GM18870 (cell line): ENCODE results near the gene RND3.

Experiments used
- ATAC-seq: cut with Tn5 transposase; IDR thresholded peaks from one replicate; pipeline ENCODE4 v1.9.1; 2021; ENCODE audit warnings: moderate library complexity; ENCODE audit not compliant: unreplicated experiment

The RND3 gene

DNA sequence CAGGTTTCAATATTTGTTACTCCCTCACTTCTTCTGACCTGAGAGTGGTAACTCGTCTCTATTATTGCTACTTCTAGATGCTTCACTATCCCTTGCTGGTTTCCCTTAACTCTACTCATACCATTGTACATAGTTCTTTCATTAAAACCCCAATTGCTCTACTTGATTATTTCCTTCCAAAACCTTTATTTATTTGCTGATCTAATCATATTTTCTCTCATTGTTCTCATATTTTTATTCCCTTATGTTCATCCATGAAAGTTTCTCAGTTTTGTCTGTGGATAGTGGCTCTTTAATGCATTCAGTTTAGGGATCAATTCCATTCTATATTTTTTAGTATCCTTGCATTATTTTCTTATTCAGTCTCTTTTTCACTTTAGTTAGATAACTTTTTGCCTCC, 42.1 kb downstream of the RND3 start:
- no peak for ATAC-seq

DNA sequence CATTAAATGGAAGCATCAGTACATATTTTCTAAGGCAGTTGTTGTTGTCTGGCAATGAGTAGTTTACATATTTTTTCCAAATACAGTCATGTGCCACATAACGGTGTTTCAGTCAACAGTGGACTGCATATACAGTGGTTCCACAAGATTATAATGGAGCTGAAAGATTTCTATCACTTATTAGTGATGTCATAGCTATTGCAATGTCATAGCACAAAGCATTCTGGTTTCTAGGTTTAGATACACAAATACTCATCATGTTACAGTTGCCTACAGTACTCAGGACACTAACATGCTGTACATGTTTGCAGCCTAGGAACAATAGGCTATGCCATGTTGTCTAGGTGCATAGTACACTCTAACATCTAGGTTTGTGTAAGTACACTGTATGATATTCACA, 45.0 kb downstream of the RND3 start:
- no peak for ATAC-seq

- ATAC-seq, result no peak
These were observed 45.7 kb downstream of the RND3 start for GRCh38 chr2:150441784-150442183.

GRCh38 chr2:150441226-150441625, 46.2 kb downstream of the RND3 start:
- no peak for ATAC-seq

DNA sequence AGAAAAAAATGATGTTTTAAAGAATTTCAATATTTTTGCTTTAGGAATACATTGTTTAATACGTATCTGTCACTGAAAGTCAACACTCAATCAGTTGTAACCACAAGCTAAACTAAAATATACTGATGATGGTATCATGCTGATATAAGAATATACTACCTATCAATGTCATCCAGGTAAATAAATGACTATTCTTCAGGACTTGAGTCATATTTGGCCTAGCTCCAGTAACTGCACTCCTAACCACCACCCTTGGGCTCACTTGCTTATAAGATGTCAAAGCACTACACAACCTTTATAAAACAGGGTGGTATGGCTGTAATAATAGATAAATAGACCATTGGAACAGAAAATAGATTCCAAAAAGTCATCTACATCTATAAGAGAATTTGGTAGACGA, 48.8 kb downstream of the RND3 start:
- no peak for ATAC-seq

DNA sequence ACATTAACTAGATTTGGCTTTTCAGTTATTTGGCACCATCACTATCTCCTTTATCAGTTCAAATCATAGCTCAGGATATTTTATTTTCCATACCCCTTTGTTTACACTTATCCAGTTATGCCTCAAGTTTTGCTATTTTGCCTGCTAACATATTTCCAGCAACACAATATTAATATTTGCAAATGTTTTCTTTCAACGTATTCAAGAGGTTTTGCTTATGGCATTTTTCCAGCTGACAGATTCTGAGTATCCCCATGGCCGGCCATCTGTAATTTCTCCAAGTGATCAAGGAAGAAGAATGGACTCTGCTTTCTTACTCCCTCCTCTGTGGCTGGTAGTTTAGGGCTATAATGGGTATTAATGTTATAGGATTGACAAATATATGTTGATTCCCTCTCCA, 49.4 kb downstream of the RND3 start:
- ATAC-seq, result no peak

DNA sequence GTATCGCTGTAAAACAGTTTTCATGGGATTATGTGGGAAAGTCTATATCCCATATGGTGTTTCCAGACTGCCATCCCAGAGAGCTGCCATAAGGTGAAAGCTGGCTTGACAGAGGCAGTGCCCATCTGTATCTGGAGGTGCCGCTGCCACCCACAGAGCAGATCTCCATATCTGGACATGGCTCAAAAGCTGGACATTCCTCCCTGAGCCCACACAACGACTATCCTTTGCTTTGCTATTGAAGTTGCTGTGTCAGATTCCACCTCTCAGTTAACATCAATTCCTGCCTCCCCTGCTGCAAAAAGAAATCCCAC, 55.2 kb downstream of the RND3 start:
- ATAC-seq, result no peak

DNA sequence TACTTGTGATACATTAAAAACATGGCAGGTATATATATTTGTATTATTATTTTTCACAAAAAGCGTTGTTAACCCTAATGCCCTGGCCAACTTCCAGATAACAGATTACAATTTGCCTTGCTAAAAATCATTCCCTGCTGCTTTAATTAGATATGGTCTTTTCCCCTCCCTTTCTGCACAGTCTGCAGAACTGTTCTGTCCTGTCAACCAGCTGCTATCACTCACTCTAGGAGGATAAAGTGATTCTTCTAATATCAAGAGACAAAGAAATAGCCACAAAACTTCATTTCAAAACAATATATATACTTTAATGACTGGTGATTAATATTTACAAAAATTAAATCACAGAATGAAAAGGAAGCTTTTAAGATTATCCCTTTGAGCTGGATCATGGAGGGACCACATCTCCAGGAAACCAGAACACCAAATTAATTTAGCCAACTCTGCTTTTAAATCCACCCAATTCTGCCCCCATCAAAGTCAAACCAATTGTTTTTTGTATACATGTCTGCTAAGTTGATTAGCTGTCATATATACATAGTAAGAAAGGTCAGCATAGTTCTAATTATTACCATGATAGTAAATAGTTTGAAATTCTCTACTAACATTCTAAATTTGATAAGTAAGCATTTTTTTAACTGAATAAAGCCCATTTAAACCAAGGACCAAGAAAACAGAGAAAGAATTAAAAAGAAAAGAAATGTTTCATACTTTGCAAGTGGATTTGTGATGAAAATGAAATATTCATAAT, 55.7 kb downstream of the RND3 start:
- no peak for ATAC-seq

- no peak for ATAC-seq
These were observed 58.0 kb downstream of the RND3 start for GRCh38 chr2:150429384-150429961.

- no peak for ATAC-seq
These were observed 58.8 kb downstream of the RND3 start for GRCh38 chr2:150428641-150429040.

DNA sequence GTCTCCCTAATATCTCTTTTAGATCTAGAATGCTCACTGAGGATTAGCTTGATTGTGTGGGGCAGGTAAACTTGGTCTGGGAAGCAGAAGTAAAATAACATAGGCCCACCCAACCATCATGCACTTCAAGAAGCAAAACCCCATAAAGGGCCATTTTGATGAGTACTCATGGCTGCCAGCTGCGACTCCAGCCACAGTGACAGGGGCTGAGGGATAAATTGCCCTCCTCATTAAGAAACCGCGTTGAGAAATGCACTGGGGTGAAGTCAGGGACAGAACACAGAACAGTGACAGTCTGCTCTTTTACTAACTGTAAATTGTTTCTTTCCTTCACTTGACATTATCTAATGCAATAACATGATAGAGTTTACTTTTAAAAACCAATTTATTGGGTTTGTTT, 60.2 kb downstream of the RND3 start:
- no peak for ATAC-seq

DNA sequence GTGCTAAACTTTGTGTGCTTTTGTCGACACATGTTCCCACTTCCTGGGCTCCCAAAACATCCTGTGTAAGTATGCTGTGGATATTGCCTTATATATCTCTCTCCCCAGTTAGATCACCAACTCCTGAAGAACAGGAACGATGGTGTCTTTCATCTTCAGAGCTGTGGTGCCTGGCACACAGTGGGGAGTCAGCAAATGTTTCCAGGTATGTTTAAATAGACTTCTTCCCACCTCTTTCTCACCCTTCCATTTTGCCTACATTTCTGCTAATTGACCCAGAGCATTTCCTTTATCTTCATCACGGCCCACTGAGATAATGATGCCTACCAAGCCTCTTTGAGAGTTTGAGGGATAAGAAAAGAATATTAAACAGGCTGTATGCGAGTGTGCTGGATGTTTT, 60.7 kb downstream of the RND3 start:
- ATAC-seq, result no peak

DNA sequence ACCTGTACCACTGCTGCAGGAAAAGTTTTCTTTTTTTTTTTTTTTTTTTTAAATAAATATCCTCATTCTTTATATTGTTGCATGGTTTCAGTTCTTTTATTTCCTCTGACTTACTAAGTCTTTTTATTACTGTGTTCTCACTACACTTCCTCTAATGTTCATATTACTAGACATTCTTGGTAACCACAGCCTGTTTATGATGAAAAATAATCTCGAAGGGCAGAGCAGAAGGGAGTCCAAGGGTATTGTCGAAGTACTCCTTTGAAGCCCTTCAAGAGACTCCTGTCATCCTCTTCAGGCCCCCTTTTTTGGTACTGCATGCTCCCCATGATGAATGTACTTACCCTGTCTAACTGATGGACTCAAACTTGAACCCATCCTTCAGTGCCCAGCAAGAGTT, 61.2 kb downstream of the RND3 start:
- ATAC-seq, result no peak

- ATAC-seq, result no peak
These were observed 62.1 kb downstream of the RND3 start for GRCh38 chr2:150425121-150425955.

- ATAC-seq, result no peak
These were observed 63.1 kb downstream of the RND3 start for GRCh38 chr2:150424406-150424805.

DNA sequence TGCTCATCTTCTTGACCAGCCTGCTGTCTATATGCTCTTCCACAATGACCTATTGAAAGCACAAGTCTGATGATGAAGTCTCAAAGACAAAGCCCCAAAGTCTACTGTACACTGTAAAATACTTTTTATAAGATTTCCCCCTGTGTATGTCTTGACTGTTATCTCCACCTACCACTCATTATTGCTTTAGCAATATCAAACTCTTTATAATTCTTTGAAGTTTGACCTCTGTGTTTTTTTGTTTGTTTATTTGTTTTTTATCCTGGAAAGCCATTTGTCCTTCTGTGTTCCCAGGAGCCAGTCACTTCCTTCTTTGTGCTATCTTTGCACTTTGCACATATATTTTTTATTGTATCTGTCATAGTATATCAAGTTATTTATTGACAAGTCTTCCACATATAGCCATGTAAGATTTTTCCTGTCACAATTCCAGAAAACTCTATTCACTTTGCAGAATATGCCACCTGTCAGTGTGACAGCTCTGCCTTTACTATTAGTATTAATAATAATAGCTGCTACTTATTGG, 66.3 kb downstream of the RND3 start:
- ATAC-seq, result no peak

GRCh38 chr2:150418916-150419315, 68.6 kb downstream of the RND3 start:
- ATAC-seq, result no peak
